Peyer's patch (tissue), 4 donors: ENCODE data around the gene NLGN1.

Experiments
- POLR2A ChIP-seq, 2 donors: fragments of 450-650 bp; IDR thresholded peaks; one replicate each; pipeline ENCODE4 v1.5.1; 2017; ENCODE audit warnings: antibody characterized with exemption in 2 of 2, mild to moderate bottlenecking in 2 of 2, moderate library complexity in 2 of 2
- TF ChIP-seq, protein P1 (sequence below), 6 experiments: fragments of 450-650 bp in 4 of 6; fragments of 200-600 bp in 2 of 6; sonication (generic) in 1 of 6; IDR thresholded peaks; one replicate each; pipeline ENCODE4 v1.5.1; 2017 to 2019; ENCODE audit warnings: antibody characterized with exemption in 6 of 6, mild to moderate bottlenecking in 3 of 6, moderate library complexity in 1 of 6

DNA sequence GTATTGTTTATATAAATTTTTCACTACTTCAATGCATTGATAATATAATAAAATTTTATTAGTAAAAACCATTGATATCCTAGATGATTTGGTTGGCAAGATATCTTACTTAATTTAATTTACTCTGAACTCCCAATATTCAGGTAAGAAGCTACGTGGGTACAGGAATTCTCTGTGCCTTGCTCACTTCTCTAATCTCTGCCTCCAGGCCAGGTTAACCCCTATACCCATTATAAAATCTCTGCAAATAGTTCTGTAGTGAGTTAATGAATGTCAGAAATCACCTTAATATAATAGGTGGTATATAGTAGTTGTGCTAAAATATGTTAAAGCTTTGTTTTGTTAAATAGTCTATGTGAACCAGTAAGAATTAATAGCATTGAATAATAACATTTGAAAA lies 465.2 kb downstream of the NLGN1 start:
- TF ChIP-seq, protein P1, sequence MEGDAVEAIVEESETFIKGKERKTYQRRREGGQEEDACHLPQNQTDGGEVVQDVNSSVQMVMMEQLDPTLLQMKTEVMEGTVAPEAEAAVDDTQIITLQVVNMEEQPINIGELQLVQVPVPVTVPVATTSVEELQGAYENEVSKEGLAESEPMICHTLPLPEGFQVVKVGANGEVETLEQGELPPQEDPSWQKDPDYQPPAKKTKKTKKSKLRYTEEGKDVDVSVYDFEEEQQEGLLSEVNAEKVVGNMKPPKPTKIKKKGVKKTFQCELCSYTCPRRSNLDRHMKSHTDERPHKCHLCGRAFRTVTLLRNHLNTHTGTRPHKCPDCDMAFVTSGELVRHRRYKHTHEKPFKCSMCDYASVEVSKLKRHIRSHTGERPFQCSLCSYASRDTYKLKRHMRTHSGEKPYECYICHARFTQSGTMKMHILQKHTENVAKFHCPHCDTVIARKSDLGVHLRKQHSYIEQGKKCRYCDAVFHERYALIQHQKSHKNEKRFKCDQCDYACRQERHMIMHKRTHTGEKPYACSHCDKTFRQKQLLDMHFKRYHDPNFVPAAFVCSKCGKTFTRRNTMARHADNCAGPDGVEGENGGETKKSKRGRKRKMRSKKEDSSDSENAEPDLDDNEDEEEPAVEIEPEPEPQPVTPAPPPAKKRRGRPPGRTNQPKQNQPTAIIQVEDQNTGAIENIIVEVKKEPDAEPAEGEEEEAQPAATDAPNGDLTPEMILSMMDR (IDR thresholded peaks at IDR 0.05), result no peak
- TF ChIP-seq POLR2A (IDR thresholded peaks at IDR 0.05), result no peak
